NCI-H1694 treated with DMSO at 0.1 percent for 48 hours (cell line): ENCODE measurements around the gene TJP2.

Source experiments
- DNase-seq: peaks from one replicate; lab custom pipeline; 2025; lab: John Stamatoyannopoulos, UW

The TJP2 gene

GRCh38 chr9:69173891-69174615 lies at the start of gene TJP2:
Gene TJP2 (plus strand): TSS chr9:69174277. CDS start chr9:69174373, 96 bp downstream.
- no peak for DNase-seq

DNA sequence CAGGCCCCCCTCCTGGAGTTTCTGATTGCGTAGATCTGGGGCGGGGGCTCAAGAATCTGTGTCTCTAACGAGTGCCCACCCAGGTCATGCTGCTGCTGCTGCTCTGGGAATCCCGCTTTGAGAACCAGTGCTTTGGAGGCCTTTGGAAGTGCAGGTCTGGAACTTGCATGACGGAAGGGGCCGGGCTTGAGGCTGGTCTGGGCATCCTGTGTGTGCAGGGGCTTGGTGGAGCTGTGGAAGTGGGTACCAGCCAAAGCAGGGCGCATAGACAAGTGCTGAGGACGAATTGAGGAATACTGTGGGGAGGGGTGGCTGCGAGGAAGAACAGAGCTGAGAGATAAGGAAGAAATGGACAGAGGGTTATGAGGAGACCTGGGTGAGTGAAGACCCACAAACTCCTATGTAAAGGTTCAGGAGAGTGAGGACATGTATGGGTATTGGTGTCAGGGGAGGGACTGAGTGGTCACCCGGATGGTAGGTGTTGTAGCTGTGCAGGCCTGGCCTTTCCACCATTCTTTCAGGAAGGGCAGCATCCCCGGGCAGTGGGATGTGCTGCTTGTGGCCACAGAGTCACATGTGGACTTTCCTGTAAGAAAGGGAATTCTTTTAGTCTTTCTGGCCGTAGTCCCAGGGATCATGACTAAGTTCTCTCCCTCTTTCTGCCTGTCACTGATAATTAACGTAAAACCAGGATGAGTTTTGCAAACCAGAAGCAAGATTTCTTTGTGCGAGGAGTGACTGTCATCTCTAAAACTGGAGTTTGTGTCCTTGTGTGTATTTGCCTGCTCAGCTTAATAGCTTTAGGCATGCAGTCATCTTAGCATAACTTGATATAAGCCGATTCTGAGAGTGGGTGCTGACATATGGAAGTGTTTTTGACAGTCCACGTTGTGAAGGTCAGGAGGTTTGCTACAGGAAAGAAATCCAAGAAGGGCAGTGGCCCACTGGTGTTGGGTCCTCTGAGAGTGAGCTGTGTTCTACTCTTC lies 43.3 kb upstream of the TJP2 start:
- DNase-seq, result no peak

DNA sequence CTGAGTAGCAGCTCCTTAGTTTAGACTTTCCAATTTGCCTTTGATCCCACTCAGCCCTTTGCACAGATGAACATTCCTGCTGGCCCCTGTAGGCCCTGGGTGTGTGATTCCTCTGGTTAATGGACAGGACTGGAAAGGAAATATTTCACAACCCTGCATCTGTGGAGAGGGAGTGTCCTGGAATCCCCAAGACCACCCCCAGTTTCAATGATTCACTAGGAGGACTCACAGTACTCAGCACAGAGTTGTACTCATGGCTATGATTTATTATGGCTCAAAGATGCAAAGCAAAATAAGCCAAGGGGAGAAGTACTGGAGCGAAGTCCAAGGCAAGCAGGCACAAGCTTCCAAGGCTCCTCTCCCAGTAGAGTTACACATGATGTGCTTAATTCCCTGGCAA lies 42.4 kb upstream of the TJP2 start:
- DNase-seq, result no peak

GRCh38 chr9:69132361-69132760 lies 41.7 kb upstream of the TJP2 start:
- no peak for DNase-seq

GRCh38 chr9:69134412-69134811 lies 39.7 kb upstream of the TJP2 start:
- no peak for DNase-seq

GRCh38 chr9:69136185-69136584 lies 37.9 kb upstream of the TJP2 start:
- DNase-seq, result no peak

DNA sequence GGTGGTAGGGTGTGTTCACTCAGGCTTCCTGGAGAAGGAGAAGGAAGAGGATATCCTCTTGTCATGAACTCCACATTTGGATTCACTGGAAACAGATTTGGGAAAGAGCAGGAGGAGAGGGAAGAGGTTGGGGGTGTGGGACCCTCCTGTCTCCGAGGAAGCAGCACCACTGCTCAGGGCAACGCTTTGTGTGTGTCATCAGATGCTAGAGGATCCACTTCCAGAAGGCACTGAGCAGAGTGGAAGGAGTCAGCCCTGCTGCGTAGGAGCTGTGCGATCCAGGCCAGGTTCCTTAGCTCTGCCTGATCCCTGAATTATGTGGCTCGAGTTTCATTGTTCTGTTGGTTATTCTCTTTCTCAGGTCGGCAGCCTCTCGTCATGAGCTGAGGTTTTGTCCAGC lies 37.3 kb upstream of the TJP2 start:
- DNase-seq, result no peak

DNA sequence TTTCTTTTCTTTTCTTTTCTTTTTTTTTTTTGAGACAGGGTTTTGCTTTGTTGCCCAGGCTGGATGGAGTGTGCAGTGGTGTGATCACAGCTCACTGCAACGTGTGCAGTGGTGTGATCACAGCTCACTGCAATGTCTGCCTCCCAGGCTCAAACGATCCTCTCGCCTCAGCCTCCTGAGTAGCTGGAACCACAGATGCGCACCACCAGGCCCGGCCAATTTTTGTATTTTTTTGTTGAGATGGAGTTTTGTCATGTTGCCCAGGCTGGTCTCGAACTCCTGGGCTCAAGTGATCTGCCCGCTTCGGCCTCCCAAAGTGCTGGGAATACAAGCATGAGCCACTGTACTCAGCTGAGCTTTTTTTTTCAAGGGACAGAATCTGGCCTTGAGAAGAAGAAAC lies 36.8 kb upstream of the TJP2 start:
- no peak for DNase-seq

DNA sequence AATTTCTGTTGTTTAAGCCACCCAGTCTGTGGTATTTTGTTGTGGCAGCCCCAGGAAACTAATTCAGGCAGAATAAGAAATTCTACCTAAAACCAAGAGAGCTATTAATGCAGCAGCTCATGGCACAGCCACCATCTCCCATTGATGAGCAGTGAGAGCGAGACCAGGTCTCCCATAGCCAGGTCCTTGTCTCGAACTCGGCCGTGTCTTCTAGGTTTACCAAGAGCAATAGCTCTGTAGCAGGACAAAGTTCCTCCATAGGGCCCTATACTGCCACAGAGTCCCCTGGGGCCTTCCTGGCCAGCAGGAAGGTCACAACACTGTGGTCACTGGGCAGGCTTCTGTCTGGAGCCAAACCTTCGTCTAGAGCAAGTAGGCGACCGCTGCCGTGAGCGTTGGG lies 34.5 kb upstream of the TJP2 start:
- DNase-seq, result no peak

- no peak for DNase-seq
Observed at GRCh38 chr9:69140123-69140735, 33.8 kb upstream of the TJP2 start.

DNA sequence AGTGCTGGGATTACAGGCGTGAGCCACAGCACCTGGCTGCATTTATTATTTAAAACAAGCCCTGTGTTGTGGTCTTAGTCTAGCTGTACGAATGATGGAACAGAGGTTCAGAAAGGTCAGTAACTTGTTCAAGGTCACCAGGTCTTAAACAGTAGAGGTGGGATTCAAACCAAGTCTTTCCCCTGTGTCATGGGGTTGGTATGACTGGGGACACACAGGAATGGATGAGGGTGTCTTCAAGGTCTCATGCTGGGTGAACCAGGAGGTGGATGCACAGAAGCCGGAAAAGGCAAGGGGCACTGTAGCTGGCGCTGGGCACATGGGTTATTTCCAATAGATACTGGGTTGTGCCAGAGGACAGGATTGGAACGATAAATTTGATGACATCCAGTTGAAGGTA lies 32.2 kb upstream of the TJP2 start:
- no peak for DNase-seq

GRCh38 chr9:69143291-69143690 lies 30.8 kb upstream of the TJP2 start:
- no peak for DNase-seq

- no peak for DNase-seq
Observed at GRCh38 chr9:69145144-69145715, 28.8 kb upstream of the TJP2 start.

- DNase-seq, result no peak
Observed at GRCh38 chr9:69147041-69147834, 26.8 kb upstream of the TJP2 start.

DNA sequence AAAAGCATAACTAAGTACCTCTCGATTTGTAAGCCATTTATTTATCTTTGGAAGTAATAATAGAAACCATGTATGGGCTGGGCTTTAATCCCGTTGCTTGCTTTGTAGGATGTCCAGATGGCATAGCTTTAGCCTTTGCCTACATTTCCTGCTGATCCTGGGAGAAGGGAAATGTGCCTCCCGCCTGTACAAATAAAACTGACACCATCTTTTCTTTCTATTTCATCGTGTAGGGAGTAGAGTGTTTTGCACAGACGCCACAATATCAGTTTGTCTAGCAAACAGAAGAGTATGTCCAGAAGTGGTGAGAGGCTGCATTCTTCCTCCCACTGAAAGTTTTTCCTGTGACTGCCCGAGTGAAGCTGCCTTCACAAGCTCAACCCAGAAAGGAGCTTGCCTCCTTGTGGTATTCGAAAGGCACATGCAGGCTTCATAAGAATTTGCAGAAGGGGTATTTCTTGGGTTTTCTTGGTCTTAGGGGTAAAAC lies 24.7 kb upstream of the TJP2 start:
- no peak for DNase-seq

GRCh38 chr9:69151506-69151905 lies 22.6 kb upstream of the TJP2 start:
- no peak for DNase-seq

DNA sequence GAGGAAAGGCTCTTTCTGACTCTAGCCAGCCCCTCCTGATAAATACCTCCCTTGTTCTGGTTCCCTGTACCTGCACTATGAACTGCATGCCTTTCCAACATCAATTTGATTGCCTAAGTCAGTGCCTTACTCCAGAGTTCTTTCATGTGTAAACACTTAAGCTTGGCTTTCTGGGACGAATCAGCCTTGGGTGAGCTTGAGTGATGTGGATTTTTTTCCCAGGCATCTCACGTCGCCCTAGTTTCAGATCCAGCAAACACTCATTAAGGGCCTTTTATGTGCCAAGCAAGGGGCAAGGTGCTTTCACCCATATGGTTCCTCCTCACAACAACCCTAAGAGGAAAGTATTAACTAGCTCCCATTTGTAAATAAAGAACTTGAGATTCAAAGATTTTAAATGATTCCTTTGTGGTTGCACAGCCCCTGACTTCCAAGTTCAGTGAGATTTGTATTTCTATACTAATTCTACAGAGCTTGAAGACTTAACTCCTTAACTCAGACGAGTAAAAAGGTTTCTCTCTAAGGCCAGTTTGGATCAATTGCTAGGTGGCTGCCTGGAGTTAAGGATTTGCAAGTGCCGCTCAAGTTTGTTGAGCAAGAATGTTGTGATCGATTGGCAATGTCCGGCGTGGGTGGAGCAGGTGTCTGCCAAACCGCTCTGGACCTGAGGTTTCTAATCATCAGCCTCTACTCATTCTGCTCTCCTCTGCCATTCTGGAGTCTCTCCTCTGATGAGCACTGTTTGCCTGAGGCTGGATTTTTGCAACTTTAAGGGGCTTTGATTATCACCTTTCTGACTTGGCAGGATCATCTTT lies 20.2 kb upstream of the TJP2 start:
- DNase-seq, result no peak

GRCh38 chr9:69155341-69156030 lies 18.6 kb upstream of the TJP2 start:
- no peak for DNase-seq

GRCh38 chr9:69157751-69158466 lies 16.2 kb upstream of the TJP2 start:
- DNase-seq, result no peak
